SU-DHL-6 (cell line): ENCODE results near the gene P4HB.
A peak's percentile ranks its signal among the peaks of the same experiment; 100 is the strongest.

Source experiments
- H2AFZ ChIP-seq: fragments of 200-600 bp; sonication (generic); 2 replicates; pipeline ENCODE4 v1.6.1; 2014; ENCODE audit warnings: low read depth, mild to moderate bottlenecking, moderate library complexity, mixed read lengths, antibody characterized with exemption, low read length; ENCODE audit not compliant: severe bottlenecking
- H3F3A ChIP-seq: fragments of 200-600 bp; shearing (Covaris generic); 2 replicates; pipeline ENCODE4 v1.6.0; 2016; ENCODE audit warnings: antibody characterized with exemption, mild to moderate bottlenecking; ENCODE audit not compliant: insufficient read depth
- H3K27ac ChIP-seq: fragments of 200-600 bp; sonication (generic); 2 replicates; pipeline ENCODE4 v1.5.1; 2016; ENCODE audit warnings: low read depth, mild to moderate bottlenecking, low read length, moderate library complexity, mixed read lengths
- H3K27me3 ChIP-seq: fragments of 200-600 bp; sonication (generic), shearing (Covaris generic); 2 replicates; pipeline ENCODE4 v1.6.0; 2014; ENCODE audit warnings: mild to moderate bottlenecking, low read length
- H3K36me3 ChIP-seq: fragments of 200-600 bp; sonication (generic); 2 replicates; pipeline ENCODE4 v1.6.1; 2014; ENCODE audit warnings: mild to moderate bottlenecking, low read length, mixed read lengths
- H3K4me2 ChIP-seq: fragments of 300-600, 200-600 bp; shearing (Covaris generic), sonication (generic); 2 replicates; pipeline ENCODE4 v1.6.0; 2014; ENCODE audit warnings: low read length, low read depth, mild to moderate bottlenecking; ENCODE audit not compliant: poor library complexity, severe bottlenecking
- H3K4me3 ChIP-seq: fragments of 200-600 bp; sonication (generic); 2 replicates; pipeline ENCODE4 v1.5.1; 2014; ENCODE audit warnings: antibody characterized with exemption, low read length, mild to moderate bottlenecking, mixed read lengths; ENCODE audit not compliant: insufficient read depth, poor library complexity, severe bottlenecking
- H3K79me2 ChIP-seq: fragments of 200-600 bp; sonication (generic); 2 replicates; pipeline ENCODE4 v1.6.1; 2014; ENCODE audit warnings: mild to moderate bottlenecking, low read length, moderate library complexity; ENCODE audit not compliant: insufficient read depth
- H3K9ac ChIP-seq: fragments of 200-600 bp; sonication (generic); 2 replicates; pipeline ENCODE4 v1.7.0; 2014; ENCODE audit warnings: mild to moderate bottlenecking, low read length
- H3K9me2 ChIP-seq: fragments of 200-600 bp; sonication (generic); replicated peaks from 2 replicates; pipeline ENCODE4 v1.6.1; 2014; ENCODE audit warnings: low read length; ENCODE audit not compliant: insufficient read depth
- H3K9me3 ChIP-seq: fragments of 200-600 bp; sonication (generic); 2 replicates; pipeline ENCODE4 v1.6.1; 2014; ENCODE audit warnings: low read length, mixed read lengths; ENCODE audit not compliant: insufficient read depth
- H4K20me1 ChIP-seq: fragments of 200-600 bp; sonication (generic); 2 replicates; pipeline ENCODE4 v1.6.1; 2014; ENCODE audit warnings: low read depth, mild to moderate bottlenecking, antibody characterized with exemption, low read length, moderate library complexity, mixed read lengths
- CTCF ChIP-seq: fragments of 200-600 bp; sonication (generic); IDR thresholded peaks from one replicate; pipeline ENCODE4 v1.5.1; 2017; ENCODE audit warnings: antibody characterized with exemption, mild to moderate bottlenecking, low read length, moderate library complexity; ENCODE audit not compliant: insufficient read depth, poor library complexity, severe bottlenecking
- EZH2phosphoT487 ChIP-seq: fragments of 200-600 bp; sonication (generic), shearing (Covaris generic); conservative IDR thresholded peaks from 2 replicates; pipeline ENCODE4 v1.6.1; 2018; ENCODE audit warnings: mild to moderate bottlenecking, antibody characterized with exemption, low read length, moderate library complexity, mixed read lengths

Gene P4HB

DNA sequence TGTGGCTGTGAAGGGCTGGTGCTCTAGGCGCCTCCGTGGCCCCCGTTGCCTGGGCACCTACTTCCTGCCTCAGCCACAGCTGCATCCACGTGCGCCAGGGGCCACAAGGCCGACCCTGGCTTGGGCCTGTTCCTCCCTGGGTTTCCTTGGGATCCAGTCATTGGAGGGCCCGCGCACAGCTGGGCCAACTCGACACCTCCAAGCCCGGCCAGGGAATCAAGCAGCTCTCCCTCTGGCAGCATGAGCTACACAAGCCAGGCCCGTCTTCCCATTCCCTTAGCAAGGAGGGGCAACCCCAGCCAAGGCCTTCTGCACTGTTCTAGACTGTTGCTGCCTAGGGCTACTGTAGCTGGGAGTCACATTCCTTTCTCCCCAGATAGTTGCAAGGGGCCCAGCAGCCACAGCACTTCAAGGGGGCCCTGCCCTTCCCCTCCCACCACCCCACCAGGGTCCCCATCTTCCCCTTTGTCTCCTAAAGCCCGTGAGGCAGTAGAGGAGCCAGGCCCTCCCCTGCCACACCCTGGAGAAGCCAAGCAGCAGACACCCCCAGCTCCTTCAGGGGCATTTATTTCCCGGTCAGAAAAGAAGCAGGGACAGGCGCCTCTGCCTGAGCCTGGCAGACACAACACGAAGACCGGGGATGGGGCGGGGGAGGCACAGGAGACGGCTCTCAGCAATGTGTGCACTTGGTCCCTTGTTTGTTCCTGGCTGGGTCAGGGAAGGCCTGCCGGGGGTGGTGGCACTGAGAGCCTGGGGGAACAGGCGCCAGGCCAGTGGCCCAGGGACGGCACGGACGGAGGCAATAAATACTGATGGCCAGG is 7.0 kb upstream of the P4HB start:
- TF ChIP-seq EZH2phosphoT487 (no peak), CTCF (no peak)
- Histone ChIP-seq H3K36me3 (0 out of 2 replicates have a peak, but pooled peaks cover 4% of the 10 kb centered on the region), H3K9me3 (no peaks in the 10 kb centered on the region), H3K27me3 (no peaks in the 10 kb centered on the region), H3K27ac (peak overlapping the region; percentile 59), H3K79me2 (peaks cover 34% of the 10 kb centered on the region), H3K9me2 (no peaks in the 10 kb centered on the region), H2AFZ (no peak overlapping the region), H3K4me3 (no peak overlapping the region), H3F3A (peaks cover 44% of the 10 kb centered on the region), H3K4me2 (no peak overlapping the region), H3K9ac (peak overlapping the region; percentile 18; the same call in 1 of the 2 replicates), H4K20me1 (no peaks in the 10 kb centered on the region; the same call in 1 of the 2 replicates)

DNA sequence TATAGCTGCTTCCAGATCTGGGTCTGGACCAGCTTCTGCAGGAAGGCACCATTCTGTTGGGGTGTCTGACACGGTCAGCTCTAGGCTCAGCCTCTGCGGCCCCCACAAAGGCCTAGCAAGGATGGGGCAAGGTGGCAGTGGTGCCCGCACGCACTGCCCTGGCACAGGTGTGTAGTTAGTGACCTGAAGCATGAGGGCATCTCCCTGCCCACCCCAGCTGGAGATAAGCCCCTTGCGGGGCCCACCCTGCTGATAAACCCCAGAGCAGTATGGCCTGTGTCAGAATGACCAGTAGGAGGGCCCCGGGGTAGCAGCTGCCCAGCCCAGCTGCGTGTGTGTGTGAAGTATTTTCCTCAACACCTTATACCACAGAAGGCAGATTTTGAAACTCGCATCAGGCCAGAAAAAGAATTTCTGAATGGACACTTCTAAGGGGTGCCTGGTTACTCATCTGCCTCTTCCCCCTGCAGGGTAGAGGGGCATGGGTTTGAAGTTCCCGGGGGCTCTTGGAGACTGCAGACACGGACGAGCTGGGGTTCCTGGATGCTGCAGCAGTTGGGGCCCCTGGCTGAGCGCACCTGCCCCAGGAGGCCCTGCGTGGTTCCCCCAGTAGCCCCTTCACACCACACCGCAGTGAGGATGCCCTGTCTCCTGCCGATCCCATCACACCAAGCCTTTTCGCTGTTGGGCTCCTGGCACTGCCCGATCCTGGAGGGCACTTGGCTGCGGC is 6.3 kb upstream of the P4HB start:
- peaks cover 35% of the 10 kb centered on the region for H3K79me2 ChIP-seq
- TF ChIP-seq CTCF (no peak), EZH2phosphoT487 (no peak)
- no peak overlapping the region for H3K4me2 ChIP-seq
- H2AFZ ChIP-seq: no peak overlapping the region
- peak overlapping the region; percentile 59 for H3K27ac ChIP-seq
- peaks cover 44% of the 10 kb centered on the region for H3F3A ChIP-seq
- no peaks in the 10 kb centered on the region for H3K9me3 ChIP-seq
- H3K36me3 ChIP-seq: 0 out of 2 replicates have a peak, but pooled peaks cover 4% of the 10 kb centered on the region
- H4K20me1 ChIP-seq: no peaks in the 10 kb centered on the region; the same call in 1 of the 2 replicates
- H3K9ac ChIP-seq: peak overlapping the region; percentile 18; the same call in 1 of the 2 replicates
- H3K27me3 ChIP-seq: no peaks in the 10 kb centered on the region
- H3K4me3 ChIP-seq: no peak overlapping the region
- no peaks in the 10 kb centered on the region for H3K9me2 ChIP-seq

- no peaks in the 10 kb centered on the region for H3K9me2 ChIP-seq
- H3K27ac ChIP-seq: no peak overlapping the region
- H3K79me2 ChIP-seq: peaks cover 36% of the 10 kb centered on the region
- H3F3A ChIP-seq: peaks cover 44% of the 10 kb centered on the region
- H3K27me3 ChIP-seq: no peaks in the 10 kb centered on the region
- no peak overlapping the region for H3K4me2 ChIP-seq
- TF ChIP-seq CTCF (no peak), EZH2phosphoT487 (no peak)
- H3K36me3 ChIP-seq: 0 out of 2 replicates have a peak, but pooled peaks cover 4% of the 10 kb centered on the region
- H4K20me1 ChIP-seq: no peaks in the 10 kb centered on the region; the same call in 1 of the 2 replicates
- no peak overlapping the region for H3K4me3 ChIP-seq
- H2AFZ ChIP-seq: no peak overlapping the region
- no peak overlapping the region for H3K9ac ChIP-seq
- no peaks in the 10 kb centered on the region for H3K9me3 ChIP-seq
Observed at GRCh38 chr17:81865733-81866439, 5.6 kb upstream of the P4HB start.
